NCI-H1092 treated with DMSO at 0.1 percent for 48 hours (cell line): ENCODE results near the gene IGHMBP2.

Source experiments
- DNase-seq: peaks from one replicate; lab custom pipeline; 2025; lab: John Stamatoyannopoulos, UW

Gene IGHMBP2

GRCh38 chr11:68939583-68940555 is 36.2 kb downstream of the IGHMBP2 start:
- no peak for DNase-seq

- no peak for DNase-seq
These were observed 37.1 kb downstream of the IGHMBP2 start for GRCh38 chr11:68940651-68941323.

GRCh38 chr11:68941324-68942094 is 37.8 kb downstream of the IGHMBP2 start:
- no peak for DNase-seq

GRCh38 chr11:68942095-68942620 is 38.5 kb downstream of the IGHMBP2 start:
- no peak for DNase-seq

GRCh38 chr11:68942751-68943271 is 39.1 kb downstream of the IGHMBP2 start:
- DNase-seq = no peak

GRCh38 chr11:68946416-68947090 is 42.9 kb downstream of the IGHMBP2 start:
- DNase-seq = no peak

- DNase-seq = no peak
These were observed 43.5 kb downstream of the IGHMBP2 start for GRCh38 chr11:68947151-68947550.

- no peak for DNase-seq
These were observed 44.8 kb downstream of the IGHMBP2 start for GRCh38 chr11:68948496-68948895.

GRCh38 chr11:68948935-68949334 is 45.2 kb downstream of the IGHMBP2 start:
- no peak for DNase-seq

GRCh38 chr11:68950270-68950669 is 46.6 kb downstream of the IGHMBP2 start:
- no peak for DNase-seq

- no peak for DNase-seq
These were observed 47.1 kb downstream of the IGHMBP2 start for GRCh38 chr11:68950762-68951161.

- no peak for DNase-seq
These were observed 51.3 kb downstream of the IGHMBP2 start for GRCh38 chr11:68954836-68955606.

- DNase-seq = no peak
These were observed 51.9 kb downstream of the IGHMBP2 start for GRCh38 chr11:68955607-68955958.

GRCh38 chr11:68956142-68956541 is 52.5 kb downstream of the IGHMBP2 start:
- no peak for DNase-seq

- DNase-seq = no peak
These were observed 53.0 kb downstream of the IGHMBP2 start for GRCh38 chr11:68956547-68957254.

- DNase-seq = no peak
These were observed 54.5 kb downstream of the IGHMBP2 start for GRCh38 chr11:68958211-68958610.

GRCh38 chr11:68959465-68960293 is 56.0 kb downstream of the IGHMBP2 start:
- DNase-seq = no peak

- DNase-seq = no peak
These were observed 56.8 kb downstream of the IGHMBP2 start for GRCh38 chr11:68960294-68961071.
